Cortex of kidney (tissue), 1 donor: ENCODE results near the gene CKM.
"Not testable (repeated sequence)": the region's sequence is repeated elsewhere in the genome, so short reads cannot be mapped to it uniquely, and the experiment has no call there.

Experiments
- DNase-seq: peaks from one replicate; lab custom pipeline; 2025; lab: John Stamatoyannopoulos, UW

CKM gene

DNA sequence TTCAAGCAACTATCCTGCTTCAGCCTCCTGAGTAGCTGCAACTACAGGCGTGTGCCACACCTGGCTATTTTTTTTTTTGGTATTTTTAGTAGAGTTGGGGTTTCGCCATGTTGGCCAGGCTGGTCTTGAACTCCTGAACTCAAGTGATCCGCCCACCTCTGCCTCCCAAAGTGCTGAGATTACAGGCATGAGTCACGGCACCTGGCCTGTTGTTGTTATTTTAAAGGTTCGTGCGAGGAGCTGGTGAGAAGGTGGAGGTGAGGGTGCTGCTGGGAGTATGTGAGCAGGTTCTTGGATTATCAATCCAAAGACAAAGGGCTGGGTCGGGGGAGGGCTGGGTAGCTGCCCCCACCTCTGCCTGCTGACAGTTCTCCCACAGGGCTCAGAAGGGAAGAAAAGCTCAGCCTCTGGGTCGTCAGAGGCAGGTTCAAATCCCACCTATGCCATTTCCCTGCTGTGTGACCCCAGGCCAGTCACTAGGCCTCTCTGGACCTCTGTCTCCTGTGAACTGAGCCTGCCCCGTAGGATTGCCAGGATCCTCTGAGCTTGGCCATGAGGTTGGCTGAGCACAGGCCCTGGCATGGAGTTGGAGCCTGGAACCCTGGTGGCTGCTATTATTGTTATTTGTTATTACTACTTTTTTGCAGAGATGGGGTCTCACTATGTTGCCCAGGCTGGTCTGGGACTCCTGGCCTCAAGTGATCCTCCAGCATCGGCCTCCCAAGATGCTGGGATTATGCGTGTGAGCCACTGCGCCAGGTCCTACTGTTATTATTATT, 1.5 kb downstream of the CKM start:
- no peak for DNase-seq

DNA sequence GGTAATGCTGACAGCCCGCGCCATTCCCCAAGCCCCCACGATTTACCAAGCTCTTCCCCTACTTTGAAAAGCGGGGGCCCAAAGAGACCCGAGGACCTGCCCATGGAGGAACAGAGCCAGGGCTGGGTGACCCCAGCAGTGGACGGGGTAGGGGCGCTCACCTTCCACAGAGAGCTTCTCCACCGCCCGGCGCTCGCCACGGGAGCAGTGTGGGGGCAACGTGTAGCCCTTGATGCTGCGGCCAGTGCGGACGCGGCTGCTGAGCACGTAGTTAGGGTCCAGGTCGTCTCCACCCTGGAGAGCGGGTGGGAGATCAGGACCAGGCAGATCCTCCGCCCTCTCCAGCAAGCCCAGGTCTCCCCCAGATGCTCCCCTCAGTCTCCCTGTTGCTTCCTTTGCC, 7.4 kb downstream of the CKM start:
- no peak for DNase-seq

DNA sequence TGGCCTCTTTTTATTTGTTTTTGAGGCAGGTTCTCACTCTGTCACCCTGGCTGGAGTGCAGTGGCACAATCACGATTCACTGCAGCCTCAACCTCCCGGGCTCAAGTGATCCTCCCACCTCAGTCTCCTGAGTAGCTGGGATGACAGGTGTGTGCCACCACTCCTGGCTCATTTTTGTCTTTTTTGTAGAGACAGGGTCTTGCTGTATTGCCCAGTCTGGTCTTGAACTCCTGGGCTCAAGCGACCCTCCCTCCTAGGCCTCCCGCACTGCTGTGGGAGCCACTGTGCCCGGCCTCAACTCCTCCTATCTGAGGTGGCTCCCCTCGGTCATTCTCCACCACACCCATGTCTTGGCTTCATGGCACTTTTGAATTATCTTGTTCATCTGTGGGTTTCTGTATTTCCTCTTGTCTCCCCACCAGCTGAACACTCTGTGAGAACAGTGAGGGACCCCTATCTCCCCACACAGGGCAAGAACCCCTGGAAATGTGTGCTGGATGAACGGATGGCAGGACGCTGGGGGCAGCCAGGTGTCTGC, 7.9 kb downstream of the CKM start:
- DNase-seq = no peak

GRCh38 chr19:45312285-45312684, 10.4 kb downstream of the CKM start:
- not testable (repeated sequence) for DNase-seq

DNA sequence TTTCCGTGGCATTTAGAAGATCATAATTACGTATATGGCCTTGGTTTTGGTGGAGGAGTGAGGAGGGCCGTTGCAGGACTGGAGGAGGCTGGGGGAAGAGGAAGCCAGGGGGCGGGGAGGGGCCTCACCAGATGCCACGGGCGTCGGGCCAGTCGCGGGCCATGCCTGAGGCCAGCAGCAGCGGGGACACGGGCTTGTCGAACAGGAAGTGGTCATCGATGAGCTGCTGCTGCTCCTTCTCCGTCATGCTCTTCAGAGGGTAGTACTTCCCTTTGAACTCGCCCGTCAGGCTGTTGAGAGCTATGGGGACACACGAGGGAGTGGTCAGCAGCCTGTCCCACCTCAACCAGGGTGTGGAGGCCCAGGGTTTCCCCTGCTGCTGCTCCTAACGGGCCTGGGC, 11.1 kb downstream of the CKM start:
- no peak for DNase-seq

DNA sequence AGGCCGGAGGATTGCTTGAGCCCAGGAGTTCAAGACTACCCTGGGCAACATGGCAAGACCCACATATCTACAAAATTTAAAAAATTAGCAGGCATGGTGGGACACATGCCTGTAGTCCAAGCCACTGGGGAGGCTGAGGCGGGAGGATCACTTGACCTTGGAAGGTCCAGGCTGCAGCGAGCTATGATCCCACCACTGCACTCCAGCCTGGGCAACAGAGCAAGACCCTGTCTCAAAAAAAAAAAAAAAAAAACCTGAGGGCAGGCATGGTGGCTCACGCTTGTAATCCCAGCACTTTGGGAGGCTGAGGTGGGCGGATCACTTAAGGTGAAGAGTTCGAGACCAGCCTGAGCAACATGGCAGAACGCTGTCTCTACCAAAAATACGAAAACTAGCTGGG, 13.4 kb downstream of the CKM start:
- DNase-seq = not testable (repeated sequence)

DNA sequence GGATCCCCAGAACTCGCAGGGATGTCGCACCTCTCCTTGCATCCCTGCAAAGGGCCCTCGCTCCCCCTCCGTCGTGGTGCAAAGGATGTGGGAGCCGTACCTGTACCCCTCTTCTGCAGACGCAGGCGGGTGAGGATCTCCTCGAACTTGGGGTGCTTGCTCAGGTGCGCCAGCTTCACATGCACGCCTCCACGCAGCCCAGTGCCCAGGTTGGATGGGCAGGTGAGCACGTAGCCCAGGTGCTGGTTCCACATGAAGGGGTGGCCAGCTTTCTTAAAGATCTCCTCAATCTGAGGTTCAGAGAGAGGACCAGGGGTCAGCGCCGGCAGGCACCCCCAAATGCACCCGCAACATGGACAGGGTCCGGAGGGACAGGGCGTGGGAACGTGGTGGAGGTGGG, 15.3 kb downstream of the CKM start:
- DNase-seq = no peak

DNA sequence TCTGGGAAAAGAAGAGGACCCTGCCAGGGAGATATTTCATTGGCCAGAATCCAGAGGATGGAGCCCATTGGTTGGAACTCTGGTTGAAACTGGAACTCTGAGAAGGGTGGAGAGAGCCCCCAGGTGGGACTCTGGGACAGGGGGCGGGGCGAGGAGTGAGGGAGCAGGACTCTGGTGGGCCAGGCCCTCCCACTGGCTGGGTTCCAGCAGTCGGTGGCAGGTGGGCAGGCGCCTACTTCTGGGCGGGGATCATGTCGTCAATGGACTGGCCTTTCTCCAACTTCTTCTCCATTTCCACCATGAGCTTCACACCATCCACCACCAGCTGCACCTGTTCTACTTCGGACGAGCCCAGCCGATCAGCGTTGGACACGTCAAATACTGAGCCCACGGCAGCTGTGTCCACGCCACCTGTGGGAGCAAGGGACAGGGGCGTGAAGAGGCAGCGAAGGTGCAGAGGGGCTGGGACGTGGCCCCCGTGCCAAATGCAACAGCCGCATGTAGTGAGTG, 16.1 kb downstream of the CKM start:
- DNase-seq = no peak

DNA sequence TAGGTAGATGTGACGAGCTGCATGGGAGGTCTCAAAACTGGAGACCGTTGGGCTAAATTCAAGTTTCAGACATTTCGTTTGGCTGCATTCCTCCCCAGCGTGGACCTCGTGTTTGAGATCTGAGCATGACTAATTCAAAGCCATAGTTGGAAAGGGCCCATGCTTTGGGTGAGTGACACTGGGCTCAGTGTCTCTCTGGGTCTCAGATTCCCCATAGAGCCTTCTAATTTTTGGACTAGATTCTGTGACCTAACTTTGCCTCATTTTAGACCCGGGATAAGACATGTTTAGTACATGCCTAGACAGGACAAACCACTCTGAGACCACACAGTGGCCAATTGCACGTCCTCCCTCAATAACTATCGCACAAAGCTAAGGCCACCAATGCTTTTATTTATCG, 16.6 kb downstream of the CKM start:
- DNase-seq = no peak

DNA sequence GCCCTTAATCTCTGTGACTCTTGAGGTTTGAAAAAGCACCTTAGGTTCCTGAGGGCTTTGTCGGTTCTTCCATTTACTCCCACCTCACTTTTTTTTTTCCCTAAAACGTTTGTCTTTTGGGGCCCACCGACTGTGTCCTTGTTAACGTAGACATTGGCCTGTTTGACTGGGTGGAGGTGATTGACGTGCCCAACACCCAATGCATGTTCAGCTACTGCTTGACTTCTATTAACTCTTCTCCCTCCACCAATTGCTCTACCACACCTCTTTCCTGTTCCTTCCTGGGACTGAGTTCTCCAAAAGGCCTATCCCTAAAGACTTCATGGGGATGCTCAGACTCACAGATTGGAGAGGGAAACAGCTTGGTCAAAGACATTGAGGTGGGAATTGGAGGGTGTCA, 17.3 kb downstream of the CKM start:
- no peak for DNase-seq

DNA sequence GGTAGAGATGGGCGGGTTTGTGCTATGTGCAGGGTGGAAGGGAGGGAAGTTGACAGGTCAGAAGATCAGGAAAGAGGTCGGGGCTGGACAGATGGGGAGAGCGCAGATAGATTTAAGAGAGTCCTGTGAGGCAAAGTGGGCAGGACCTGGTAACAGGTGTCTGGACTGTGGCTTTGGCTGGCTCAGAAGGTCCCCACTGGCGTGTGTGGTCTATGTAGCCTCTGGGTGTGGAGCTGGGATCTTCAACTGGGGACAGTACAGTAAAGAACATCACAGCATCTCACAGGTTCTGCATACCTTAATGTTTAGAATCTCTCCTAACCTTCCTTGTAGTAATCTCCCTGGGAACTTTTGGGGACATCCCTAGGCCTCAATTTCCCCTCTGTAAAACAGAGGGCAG, 17.7 kb downstream of the CKM start:
- DNase-seq = no peak

DNA sequence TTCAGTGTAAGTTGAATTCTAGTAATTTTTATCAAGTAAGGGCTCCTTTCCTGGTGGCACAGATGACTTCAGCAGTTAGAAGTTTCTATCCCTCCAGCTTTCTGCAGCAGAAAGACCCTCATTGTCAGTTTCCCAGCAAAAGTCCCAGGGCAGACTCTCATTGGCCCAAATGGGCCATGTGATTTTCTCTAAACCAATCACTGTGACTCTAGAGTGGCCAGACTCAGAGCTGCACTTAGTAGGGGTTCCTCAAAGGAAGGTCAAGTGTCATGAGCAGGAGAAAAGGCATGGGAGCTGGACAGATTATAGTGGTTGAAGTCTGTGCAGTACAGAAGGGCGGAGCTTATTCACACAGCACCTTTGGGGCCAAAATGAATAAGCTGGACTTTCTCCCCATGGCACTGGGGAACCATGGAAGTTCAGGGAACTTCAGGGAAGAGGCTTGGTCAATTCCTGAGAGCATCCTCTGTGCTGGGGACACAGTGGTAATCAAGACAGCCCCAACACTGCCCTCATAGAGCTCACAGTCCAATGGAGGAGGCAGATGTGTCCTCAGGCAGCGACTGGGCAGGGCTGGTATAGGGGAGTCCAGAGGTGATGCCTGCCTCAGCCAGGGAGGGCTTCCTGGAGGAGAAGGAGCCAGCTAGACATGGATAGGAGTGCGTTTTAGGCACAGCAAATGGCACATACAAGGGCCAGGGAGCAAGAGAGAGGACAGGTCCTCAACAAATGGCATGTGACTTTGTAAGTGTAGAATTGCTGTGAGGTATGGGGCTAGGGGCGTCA, 18.3 kb downstream of the CKM start:
- no peak for DNase-seq

DNA sequence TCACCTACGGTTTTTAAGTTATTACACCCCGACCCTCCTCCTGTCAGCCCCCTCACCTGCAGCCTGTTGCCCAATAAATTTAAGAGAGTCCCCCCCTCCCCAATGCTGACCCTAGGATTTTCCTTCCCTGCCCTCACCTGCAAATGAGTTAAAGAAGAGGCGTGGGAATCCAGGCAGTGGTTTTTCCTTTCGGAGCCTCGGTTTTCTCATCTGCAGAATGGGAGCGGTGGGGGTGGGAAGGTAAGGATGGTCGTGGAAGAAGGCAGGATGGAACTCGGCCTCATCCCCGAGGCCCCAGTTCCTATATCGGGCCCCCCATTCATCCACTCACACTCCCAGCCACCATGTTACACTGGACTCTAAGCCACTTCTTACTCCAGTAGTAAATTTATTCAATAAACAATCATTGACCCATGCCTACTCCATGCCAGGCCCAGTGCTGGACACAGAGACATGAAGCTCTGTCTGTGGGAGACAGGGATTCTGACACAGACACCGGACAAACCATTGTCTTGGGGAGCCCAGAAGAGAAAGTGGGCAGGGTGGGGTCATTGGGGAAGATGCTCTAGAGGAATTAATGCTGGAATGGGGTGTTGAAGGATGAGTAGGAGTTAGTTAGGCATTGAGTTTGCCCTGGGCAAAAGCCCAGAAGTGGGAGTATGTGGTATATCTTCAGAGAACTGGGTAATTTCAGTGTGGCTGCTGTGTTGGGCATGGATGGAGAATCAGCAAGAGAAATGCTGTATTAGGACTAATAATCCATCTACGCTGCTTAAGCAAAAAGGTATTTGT, 19.2 kb downstream of the CKM start:
- no peak for DNase-seq

- DNase-seq = no peak
Observed at GRCh38 chr19:45302416-45302815, 20.3 kb downstream of the CKM start.

DNA sequence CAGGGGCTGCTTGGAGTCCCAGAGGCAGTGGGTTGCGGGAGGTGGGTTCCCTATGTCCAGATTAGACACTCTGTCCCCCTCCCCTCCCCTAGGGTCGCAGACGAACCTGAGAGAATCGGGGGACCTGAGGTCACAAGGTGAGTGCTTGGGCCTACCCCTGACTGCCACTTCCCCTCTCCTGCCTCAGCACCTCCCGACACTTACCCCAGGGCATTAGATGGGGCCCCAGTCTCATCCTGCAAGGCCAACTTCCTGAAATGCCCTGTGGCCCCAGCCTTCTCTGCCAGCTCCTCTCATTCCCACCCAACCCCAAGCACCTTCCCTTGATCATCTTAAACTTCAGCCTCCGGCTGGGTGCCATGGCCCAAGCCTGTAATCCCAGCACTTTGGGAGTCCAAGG, 23.0 kb downstream of the CKM start:
- no peak for DNase-seq

- no peak for DNase-seq
Observed at GRCh38 chr19:45298264-45298663, 24.4 kb downstream of the CKM start.

DNA sequence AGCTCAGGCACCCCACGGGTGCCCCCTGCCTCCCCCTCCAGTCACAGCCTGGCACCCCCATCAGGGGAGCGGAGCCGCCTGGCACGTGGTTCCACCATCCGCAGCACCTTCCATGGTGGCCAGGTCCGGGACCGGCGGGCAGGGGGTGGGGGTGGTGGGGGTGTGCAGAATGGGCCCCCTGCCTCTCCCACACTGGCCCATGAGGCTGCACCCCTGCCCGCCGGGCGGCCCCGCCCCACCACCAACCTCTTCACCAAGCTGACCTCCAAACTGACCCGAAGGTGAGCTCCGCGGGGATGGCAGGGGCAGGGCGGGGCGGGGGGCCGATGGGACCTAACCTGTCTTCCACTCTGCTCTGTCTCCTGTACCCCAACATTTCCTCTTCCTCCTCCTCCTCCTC, 25.0 kb downstream of the CKM start:
- DNase-seq = no peak

GRCh38 chr19:45296355-45296754, 26.3 kb downstream of the CKM start:
- no peak for DNase-seq

- no peak for DNase-seq
Observed at GRCh38 chr19:45295873-45296272, 26.8 kb downstream of the CKM start.

GRCh38 chr19:45294291-45295029, 28.2 kb downstream of the CKM start:
- no peak for DNase-seq

GRCh38 chr19:45293682-45294081, 29.0 kb downstream of the CKM start:
- DNase-seq = no peak

- no peak for DNase-seq
Observed at GRCh38 chr19:45291834-45292233, 30.8 kb downstream of the CKM start.
